HEK293 (cell line): Measurements from ENCODE around the gene MRPS18B.

Experiments used
- KLF8 ChIP-seq: fragments of 450-650 bp; formaldehyde crosslinking; IDR thresholded peaks from 2 replicates; pipeline ENCODE4 v1.5.1; 2016; ENCODE audit warnings: missing biosample characterization, missing genetic modification characterization
- ZBTB20 ChIP-seq: fragments of 450-650 bp; formaldehyde crosslinking; IDR thresholded peaks from 2 replicates; pipeline ENCODE4 v1.5.1; 2016; ENCODE audit warnings: missing biosample characterization, missing genetic modification characterization
- ZNF549 ChIP-seq: fragments of 450-650 bp; IDR thresholded peaks from 2 replicates; pipeline ENCODE4 v1.5.1; 2018; ENCODE audit warnings: missing biosample characterization, missing genetic modification characterization, mild to moderate bottlenecking, inconsistent platforms, moderate library complexity
- TF ChIP-seq, protein P1 (sequence below): fragments of 450-650 bp; formaldehyde crosslinking; IDR thresholded peaks from 2 replicates; pipeline ENCODE4 v1.5.1; 2016; ENCODE audit warnings: missing biosample characterization, missing genetic modification characterization

DNA sequence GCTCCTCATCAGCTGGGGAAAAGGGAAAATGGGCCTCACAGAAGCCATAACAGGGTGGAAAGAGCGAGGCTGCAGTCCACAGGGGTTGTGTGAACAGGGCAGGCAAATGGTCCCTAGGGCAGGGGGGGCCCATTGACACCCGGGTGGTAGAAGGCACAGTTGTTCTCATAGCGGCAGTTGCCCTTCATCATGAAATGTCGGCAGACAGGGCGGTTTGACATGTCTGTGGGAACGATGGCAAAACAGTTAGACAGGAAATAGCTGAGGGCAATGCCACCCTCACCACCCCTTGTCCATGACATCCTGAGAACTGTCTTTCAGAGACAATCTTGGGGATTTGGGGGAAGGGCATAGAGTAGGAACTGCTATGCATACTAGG, 16.2 kb upstream of the MRPS18B start:
- TF ChIP-seq ZBTB20 (tag by site-specific recombination): no peak
- TF ChIP-seq, protein P1, sequence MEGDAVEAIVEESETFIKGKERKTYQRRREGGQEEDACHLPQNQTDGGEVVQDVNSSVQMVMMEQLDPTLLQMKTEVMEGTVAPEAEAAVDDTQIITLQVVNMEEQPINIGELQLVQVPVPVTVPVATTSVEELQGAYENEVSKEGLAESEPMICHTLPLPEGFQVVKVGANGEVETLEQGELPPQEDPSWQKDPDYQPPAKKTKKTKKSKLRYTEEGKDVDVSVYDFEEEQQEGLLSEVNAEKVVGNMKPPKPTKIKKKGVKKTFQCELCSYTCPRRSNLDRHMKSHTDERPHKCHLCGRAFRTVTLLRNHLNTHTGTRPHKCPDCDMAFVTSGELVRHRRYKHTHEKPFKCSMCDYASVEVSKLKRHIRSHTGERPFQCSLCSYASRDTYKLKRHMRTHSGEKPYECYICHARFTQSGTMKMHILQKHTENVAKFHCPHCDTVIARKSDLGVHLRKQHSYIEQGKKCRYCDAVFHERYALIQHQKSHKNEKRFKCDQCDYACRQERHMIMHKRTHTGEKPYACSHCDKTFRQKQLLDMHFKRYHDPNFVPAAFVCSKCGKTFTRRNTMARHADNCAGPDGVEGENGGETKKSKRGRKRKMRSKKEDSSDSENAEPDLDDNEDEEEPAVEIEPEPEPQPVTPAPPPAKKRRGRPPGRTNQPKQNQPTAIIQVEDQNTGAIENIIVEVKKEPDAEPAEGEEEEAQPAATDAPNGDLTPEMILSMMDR (tag by site-specific recombination): no peak
- no peak for TF ChIP-seq ZNF549 (tag by site-specific recombination)
- no peak for TF ChIP-seq KLF8 (tag by site-specific recombination)
